NCI-H345 (cell line): ENCODE results near the gene ZNF319.

Experiments
- DNase-seq: peaks from one replicate; lab custom pipeline; 2025; lab: John Stamatoyannopoulos, UW

Gene ZNF319

DNA sequence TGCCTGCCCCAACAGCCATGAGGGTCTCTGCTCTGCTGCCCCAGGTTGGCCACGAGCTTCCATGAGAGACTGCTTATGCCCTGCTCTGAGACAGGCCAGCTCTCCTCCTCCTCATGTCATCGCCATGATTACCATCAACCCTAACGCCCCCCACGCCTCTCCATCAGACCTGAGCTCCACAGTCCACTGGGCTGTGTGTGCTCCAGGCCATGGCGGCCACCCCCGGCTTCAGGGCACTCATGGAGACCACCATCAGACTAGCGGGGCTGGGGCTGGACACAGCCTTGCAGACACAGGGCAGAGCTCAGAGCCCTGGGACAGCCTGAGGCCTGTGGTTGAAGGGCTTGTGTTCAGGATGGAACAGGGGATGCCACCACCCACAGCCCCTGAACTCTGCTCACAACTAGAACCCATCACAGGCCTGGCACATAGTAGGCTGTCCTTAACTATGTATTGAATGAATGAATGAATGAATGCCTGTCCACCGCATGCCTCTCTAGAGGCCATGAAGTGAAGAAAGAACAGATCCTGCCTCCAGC lies 44.1 kb downstream of the ZNF319 start:
- DNase-seq, result no peak

- DNase-seq, result no peak
These were observed 44.8 kb downstream of the ZNF319 start for GRCh38 chr16:57955572-57956188.

DNA sequence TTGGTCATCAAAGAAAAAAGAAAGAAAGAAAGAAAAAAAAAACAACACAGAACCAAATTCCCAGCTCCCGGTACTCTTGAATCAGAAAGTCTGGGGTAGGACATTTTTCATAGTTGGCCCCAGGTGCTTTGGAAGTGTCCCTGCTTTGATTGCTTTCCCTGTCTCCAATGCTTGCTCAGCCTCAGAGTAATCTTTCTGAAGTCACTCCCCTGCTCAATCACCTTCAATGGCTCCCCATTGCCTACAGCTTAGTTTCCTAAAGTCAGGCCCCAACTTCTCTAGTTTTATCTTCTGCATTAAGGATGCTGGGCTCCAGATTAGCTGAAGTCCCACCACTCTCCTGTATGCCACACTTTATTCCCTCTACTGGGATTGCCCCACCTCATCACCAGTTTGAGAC lies 46.6 kb downstream of the ZNF319 start:
- DNase-seq, result no peak

DNA sequence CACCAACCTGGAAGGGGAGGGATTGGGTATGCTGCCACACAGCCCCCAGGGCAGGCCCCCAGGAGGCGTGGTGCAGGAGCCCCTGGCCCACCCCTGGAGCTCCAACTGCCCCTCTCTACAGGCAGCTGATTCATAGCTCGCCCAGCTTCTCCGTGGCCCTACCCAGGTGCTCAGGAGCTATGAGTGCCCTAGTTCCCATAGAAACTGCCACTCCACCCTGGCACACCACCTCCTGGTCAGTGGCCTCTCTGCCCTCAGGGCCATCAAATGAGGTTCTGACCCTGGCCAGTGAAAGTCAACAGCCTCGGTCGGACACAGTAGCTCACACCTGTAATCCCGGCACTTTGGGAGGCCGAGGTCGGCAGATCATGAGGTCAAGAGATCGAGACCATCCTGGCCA lies 47.6 kb downstream of the ZNF319 start:
- DNase-seq, result no peak

DNA sequence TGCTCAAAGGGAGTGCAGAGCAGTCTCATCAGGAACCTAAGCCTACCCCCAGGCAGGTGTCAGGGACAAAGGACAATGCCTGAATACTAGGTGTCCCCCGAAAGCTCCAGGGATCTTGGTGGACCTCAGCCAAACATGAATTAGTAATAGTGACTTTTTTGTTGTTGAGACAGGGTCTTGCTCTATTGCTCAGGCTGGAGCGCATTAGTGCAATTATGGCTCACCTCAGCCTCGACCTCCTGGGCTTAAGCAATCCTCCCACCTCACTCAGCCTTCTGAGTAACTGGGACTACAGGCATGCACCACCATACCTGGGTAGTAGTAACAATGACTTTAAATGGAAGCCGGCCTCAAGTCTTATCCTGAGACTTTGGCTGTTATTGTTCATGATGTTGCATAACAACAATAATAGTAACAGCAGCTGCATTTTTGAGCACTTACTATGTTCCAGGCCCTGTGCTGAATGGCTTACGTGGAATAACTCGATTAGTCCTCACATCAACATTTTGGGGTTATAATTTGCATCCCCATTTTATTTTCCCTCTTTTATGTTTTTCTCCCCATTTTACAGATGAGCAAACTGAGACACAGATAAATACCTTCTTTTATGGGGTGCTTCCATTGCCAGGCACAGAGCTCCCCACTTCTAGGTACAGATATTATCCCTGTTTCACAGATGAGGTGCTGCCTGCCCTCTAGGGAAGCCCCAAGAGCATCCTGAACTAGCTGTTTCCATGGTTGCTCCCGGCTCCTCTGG lies 49.1 kb downstream of the ZNF319 start:
- DNase-seq, result no peak

DNA sequence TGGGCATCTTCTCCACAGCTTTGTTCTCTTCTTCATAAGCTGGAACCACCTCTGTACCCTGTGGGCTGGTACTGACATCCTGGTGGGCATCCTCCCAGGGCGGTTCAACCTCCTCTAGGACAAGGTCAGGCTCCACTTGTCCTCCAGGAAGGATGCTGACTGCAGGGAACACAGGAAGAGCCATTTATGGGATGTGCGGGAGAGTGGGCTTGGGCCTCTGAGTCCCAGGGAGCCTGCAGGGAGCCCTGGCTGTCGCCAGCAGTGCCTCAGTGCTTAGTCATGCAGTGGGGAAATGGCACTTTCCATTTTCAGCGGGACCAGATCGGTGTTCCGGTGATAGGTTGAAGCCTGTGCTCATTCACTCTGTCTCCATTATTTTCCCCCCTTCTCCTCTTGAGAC lies 50.1 kb downstream of the ZNF319 start:
- DNase-seq, result no peak

GRCh38 chr16:57949595-57950238 lies 50.8 kb downstream of the ZNF319 start:
- no peak for DNase-seq

DNA sequence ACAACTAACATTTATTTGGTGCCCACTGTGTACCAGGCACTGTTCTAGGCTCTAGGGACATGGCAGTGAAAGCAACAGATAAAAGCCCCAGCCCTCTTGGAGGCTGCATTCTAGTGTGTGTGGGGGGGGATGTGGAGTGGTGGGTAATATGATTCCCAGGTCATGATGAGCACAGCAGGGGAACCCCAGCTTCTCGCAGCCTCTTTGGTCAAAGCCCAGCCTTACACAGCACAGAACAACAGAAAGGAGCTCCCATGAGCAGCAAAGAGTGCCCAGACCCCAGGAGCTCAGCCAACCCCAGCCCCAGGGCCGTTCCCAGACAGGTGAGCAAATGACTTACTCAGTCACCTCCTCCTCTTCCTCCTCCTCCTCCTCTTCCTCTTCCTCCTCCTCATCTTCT lies 51.5 kb downstream of the ZNF319 start:
- no peak for DNase-seq

DNA sequence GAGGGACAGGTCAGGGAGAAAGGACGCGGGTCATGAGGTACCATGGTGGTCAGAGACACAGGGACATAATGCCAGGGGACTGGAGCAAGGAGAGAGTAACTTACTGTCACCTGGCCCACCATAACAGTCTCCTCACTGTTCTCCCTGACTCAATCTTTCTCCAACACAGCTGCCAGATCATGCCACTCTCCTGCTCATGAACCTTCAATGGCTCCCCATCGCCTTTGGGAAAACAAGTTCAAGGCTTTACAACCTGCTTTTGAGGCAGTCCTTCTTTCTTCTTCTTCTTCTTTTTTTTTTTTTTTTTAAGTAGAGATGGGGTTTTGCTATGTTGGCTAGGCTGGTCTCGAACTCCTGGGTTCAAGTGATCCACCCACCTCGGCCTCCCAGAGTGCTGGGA lies 52.4 kb downstream of the ZNF319 start:
- DNase-seq, result no peak

- DNase-seq, result no peak
These were observed 53.2 kb downstream of the ZNF319 start for GRCh38 chr16:57947261-57947660.

DNA sequence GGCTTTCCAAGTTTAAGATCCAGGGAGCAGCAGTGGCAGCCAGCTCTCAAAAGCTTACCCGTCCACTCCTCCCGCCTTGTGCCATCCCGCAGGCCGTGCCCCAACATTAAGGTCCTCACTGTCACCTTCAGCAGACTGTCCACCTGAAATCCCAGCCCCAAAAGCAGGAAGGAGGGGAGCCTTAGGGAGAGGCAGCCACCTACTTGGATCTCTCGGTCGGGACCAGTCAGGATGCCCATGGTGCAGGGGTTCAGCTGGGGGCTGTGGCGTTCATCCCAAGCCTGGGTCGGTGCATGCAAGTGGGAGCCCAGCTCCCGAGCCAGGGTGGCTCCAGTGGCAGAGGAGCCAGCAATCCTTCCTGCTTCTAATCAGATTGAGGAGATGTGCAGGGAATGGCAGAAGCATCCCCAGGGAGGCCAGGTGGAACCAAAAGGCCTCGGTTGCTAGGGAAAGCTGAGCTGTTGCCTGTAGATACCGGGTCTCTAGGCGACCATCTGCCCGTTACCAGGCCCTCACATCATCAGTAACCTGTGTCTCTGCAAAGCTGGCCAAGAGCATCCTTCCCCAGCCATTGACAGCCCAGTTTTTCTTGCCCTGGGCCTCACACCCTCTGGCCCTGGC lies 54.2 kb downstream of the ZNF319 start:
- DNase-seq, result no peak

DNA sequence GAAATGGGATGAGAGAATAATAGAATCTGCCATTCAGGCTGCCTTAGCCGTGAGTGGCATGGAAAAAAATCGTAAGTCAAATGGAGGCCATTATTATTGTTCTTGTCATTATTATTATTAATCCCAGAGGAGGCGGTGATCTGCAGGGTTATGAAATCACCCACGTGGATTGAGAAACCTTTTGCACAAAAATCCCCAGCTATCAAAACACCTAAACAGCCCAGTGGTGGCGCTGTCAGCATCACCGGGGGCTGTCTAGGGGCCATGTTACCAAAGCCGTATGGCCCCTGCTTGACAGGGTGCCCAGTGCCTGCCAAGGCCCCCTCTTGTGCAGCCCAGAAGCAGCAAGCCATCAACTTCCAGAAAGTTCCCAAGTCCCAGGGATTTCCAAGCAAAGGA lies 54.7 kb downstream of the ZNF319 start:
- no peak for DNase-seq

- no peak for DNase-seq
These were observed 55.3 kb downstream of the ZNF319 start for GRCh38 chr16:57944970-57945739.
